H9 (cell line): Measurements from ENCODE around the gene GSN. TPM values are rescaled to one million over a fixed set of nuclear protein-coding genes. Genes with fewer than 3 reads are reported as not detected.

ENCODE experiments used
- DNase-seq: peaks from one replicate; pipeline ENCODE4 v3.0.0-alpha.2; 2017
- H2AFZ ChIP-seq: one replicate; pipeline ENCODE4 v1.6.1; 2013; ENCODE audit warnings: mild to moderate bottlenecking, low read length, control low read depth, moderate library complexity
- H2AK5ac ChIP-seq: 2 replicates; pipeline ENCODE4 v1.6.1; 2013; ENCODE audit warnings: low read length, control low read depth, mixed read lengths; ENCODE audit not compliant: insufficient read length
- H2BK120ac ChIP-seq: one replicate; pipeline ENCODE4 v1.6.1; 2013; ENCODE audit warnings: low read depth, mild to moderate bottlenecking, low read length, control low read depth, inconsistent platforms; ENCODE audit not compliant: poor library complexity, severe bottlenecking
- H2BK12ac ChIP-seq: 2 replicates; pipeline ENCODE4 v1.6.1; 2013; ENCODE audit warnings: low read length, control low read depth, mixed read lengths, low read depth; ENCODE audit not compliant: insufficient read length
- H2BK15ac ChIP-seq: 2 replicates; pipeline ENCODE4 v1.6.1; 2013; ENCODE audit warnings: low read depth, low read length, control low read depth
- H2BK20ac ChIP-seq: one replicate; pipeline ENCODE4 v1.6.1; 2013; ENCODE audit warnings: low read depth, mild to moderate bottlenecking, low read length, control low read depth, inconsistent platforms; ENCODE audit not compliant: poor library complexity, severe bottlenecking
- H2BK5ac ChIP-seq: 2 replicates; pipeline ENCODE4 v1.6.1; 2013; ENCODE audit warnings: low read length, control low read depth, mixed read lengths; ENCODE audit not compliant: insufficient read length
- H3K14ac ChIP-seq: 2 replicates; pipeline ENCODE4 v1.6.1; 2013; ENCODE audit warnings: low read length, control low read depth; ENCODE audit not compliant: insufficient read depth
- H3K18ac ChIP-seq: 2 replicates; pipeline ENCODE4 v1.6.1; 2013; ENCODE audit warnings: low read depth, mild to moderate bottlenecking, mixed read lengths, low read length, control low read depth; ENCODE audit not compliant: insufficient read length
- H3K23ac ChIP-seq: 2 replicates; pipeline ENCODE4 v1.6.1; 2013; ENCODE audit warnings: low read length, control low read depth, mixed read lengths, low read depth; ENCODE audit not compliant: insufficient read length
- H3K23me2 ChIP-seq: 2 replicates; pipeline ENCODE4 v1.6.1; 2013; ENCODE audit warnings: low read depth, mild to moderate bottlenecking, mixed read lengths, low read length, control low read depth; ENCODE audit not compliant: insufficient read length, poor library complexity, severe bottlenecking
- H3K27ac ChIP-seq: 2 replicates; pipeline ENCODE4 v1.5.1; 2013; ENCODE audit warnings: low read length, control low read depth, mixed read lengths, low read depth; ENCODE audit not compliant: insufficient read length
- H3K27me3 ChIP-seq: 2 replicates; pipeline ENCODE4 v1.6.1; 2013; ENCODE audit warnings: low read length, control low read depth, inconsistent platforms; ENCODE audit not compliant: insufficient read depth
- H3K4ac ChIP-seq: 2 replicates; pipeline ENCODE4 v1.6.1; 2013; ENCODE audit warnings: low read depth, mild to moderate bottlenecking, control low read depth, inconsistent platforms, low read length, moderate library complexity
- H3K4me1 ChIP-seq: 2 replicates; pipeline ENCODE4 v1.6.1; 2013; ENCODE audit warnings: low read length, control low read depth, inconsistent platforms; ENCODE audit not compliant: insufficient read depth
- H3K4me2 ChIP-seq: 2 replicates; pipeline ENCODE4 v1.6.1; 2013; ENCODE audit warnings: low read length, control low read depth, mixed read lengths; ENCODE audit not compliant: insufficient read length, insufficient read depth
- H3K56ac ChIP-seq: 2 replicates; pipeline ENCODE4 v1.6.1; 2013; ENCODE audit warnings: low read depth, mild to moderate bottlenecking, mixed read lengths, low read length, control low read depth; ENCODE audit not compliant: insufficient read length
- H3K79me1 ChIP-seq: 2 replicates; pipeline ENCODE4 v1.6.1; 2013; ENCODE audit warnings: low read depth, mild to moderate bottlenecking, moderate library complexity, low read length, control low read depth, inconsistent platforms; ENCODE audit not compliant: insufficient read depth, poor library complexity, severe bottlenecking
- H3K79me2 ChIP-seq: 2 replicates; pipeline ENCODE4 v1.6.1; 2013; ENCODE audit warnings: low read length, control low read depth, inconsistent platforms; ENCODE audit not compliant: insufficient read depth
- H3K9ac ChIP-seq: 2 replicates; pipeline ENCODE4 v1.6.1; 2013; ENCODE audit warnings: low read length, control low read depth, mixed read lengths; ENCODE audit not compliant: insufficient read length; ENCODE audit errors: extremely low read depth
- H3K9me3 ChIP-seq: one replicate; pipeline ENCODE4 v1.6.1; 2013; ENCODE audit warnings: low read depth, low read length, inconsistent platforms; ENCODE audit not compliant: control insufficient read depth
- H3T11ph ChIP-seq: one replicate; pipeline ENCODE4 v1.6.1; 2013; ENCODE audit warnings: mild to moderate bottlenecking, low read length, control low read depth, inconsistent platforms
- H4K20me1 ChIP-seq: one replicate; pipeline ENCODE4 v1.6.1; 2013; ENCODE audit not compliant: control insufficient read depth, insufficient read length, insufficient read depth
- H4K5ac ChIP-seq: 2 replicates; pipeline ENCODE4 v1.6.1; 2013; ENCODE audit warnings: low read depth, mild to moderate bottlenecking, mixed read lengths, low read length, control low read depth; ENCODE audit not compliant: insufficient read length
- H4K8ac ChIP-seq: replicated peaks from 2 replicates; pipeline ENCODE4 v1.6.1; 2013; ENCODE audit warnings: low read length, control low read depth, mixed read lengths, low read depth; ENCODE audit not compliant: insufficient read length
- H4K91ac ChIP-seq: 2 replicates; pipeline ENCODE4 v1.6.1; 2013; ENCODE audit warnings: low read depth, mild to moderate bottlenecking, moderate library complexity, mixed read lengths, low read length, control low read depth; ENCODE audit not compliant: insufficient read length
- H3K27ac Mint-ChIP-seq, 3 experiments: 2 replicates in 2 of 3; 3 replicates in 1 of 3; pipeline ENCODE4 v1.8.0; 2020 to 2021; ENCODE audit warnings: mixed read lengths in 3 of 3, mild to moderate bottlenecking in 1 of 3, moderate library complexity in 1 of 3
- H3K27me3 Mint-ChIP-seq: 2 replicates; pipeline ENCODE4 v1.8.0; 2021; ENCODE audit warnings: low read depth, mild to moderate bottlenecking, moderate library complexity, mixed read lengths
- H3K36me3 Mint-ChIP-seq, 3 experiments: 2 replicates in 2 of 3; 3 replicates in 1 of 3; pipeline ENCODE4 v1.8.0; 2020 to 2021; ENCODE audit warnings: low read depth in 3 of 3, mixed read lengths in 3 of 3; ENCODE audit not compliant: insufficient read depth in 1 of 3
- H3K4me1 Mint-ChIP-seq, 2 experiments: 2 replicates each; pipeline ENCODE4 v1.8.0; 2020; ENCODE audit warnings: mixed read lengths in 2 of 2
- H3K4me3 Mint-ChIP-seq, 2 experiments: 2 replicates in 1 of 2; 3 replicates in 1 of 2; pipeline ENCODE4 v1.8.0; 2020 to 2021; ENCODE audit warnings: mild to moderate bottlenecking in 2 of 2, mixed read lengths in 2 of 2, moderate library complexity in 1 of 2
- H3K9me3 Mint-ChIP-seq, 2 experiments: 2 replicates in 1 of 2; 3 replicates in 1 of 2; pipeline ENCODE4 v1.8.0; 2020; ENCODE audit warnings: mild to moderate bottlenecking in 2 of 2, mixed read lengths in 2 of 2, moderate library complexity in 1 of 2
- CTCF ChIP-seq: fragments of 200-600 bp; sonication (generic); conservative IDR thresholded peaks from 3 replicates; pipeline ENCODE4 v1.8.0; 2021; ENCODE audit warnings: antibody characterized with exemption, mild to moderate bottlenecking
- WGBS: extraction: QIAGEN DNeasy Blood & Tissue Kit; methylation state at CpG from one replicate; pipeline ENCODE4 v1.1.7; 2013; ENCODE audit warnings: missing lambda C conversion rate, low lambda C conversion rate, mixed read lengths; ENCODE audit not compliant: insufficient read length; ENCODE audit errors: extremely low coverage; 5-methylcytosine and 5-hydroxymethylcytosine counted together
- total RNA-seq: library from RNA; stranded (reverse); gene quantifications from 2 replicates; pipeline ENCODE4 v1.2.1, GENCODE V29; 2021

The GSN gene
- total RNA-seq, 1 experiment from 2014 or later: 14.9 TPM

GRCh38 chr9:121253162-121253561 lies 14.8 kb upstream of the GSN start:
- peaks cover 3 to 6% of the 10 kb centered on the region in 2 experiments; a peak in 3 of 5 replicates for H3K9me3 Mint-ChIP-seq
- H3K4me2 ChIP-seq: no peak overlapping the region
- no peak overlapping the region for H4K5ac ChIP-seq
- H3K36me3 Mint-ChIP-seq: no peaks in the 10 kb centered on the region; a peak in 1 of 7 replicates
- no peak overlapping the region for H4K8ac ChIP-seq
- peaks cover 4% of the 10 kb centered on the region; the same call in 1 of the 2 replicates for H3K27me3 ChIP-seq
- peaks cover 7% of the 10 kb centered on the region for H3K4me1 ChIP-seq
- no peak overlapping the region for H2BK5ac ChIP-seq
- H3K9me3 ChIP-seq: no peaks in the 10 kb centered on the region
- H2BK15ac ChIP-seq: no peak overlapping the region
- no peak overlapping the region for H2BK12ac ChIP-seq
- H4K91ac ChIP-seq: no peak overlapping the region
- H3K27me3 Mint-ChIP-seq: peaks cover 81% of the 10 kb centered on the region
- H3K4ac ChIP-seq: no peak overlapping the region
- H3K14ac ChIP-seq: no peak overlapping the region
- H3K79me2 ChIP-seq: no peaks in the 10 kb centered on the region
- no peak overlapping the region for H3K27ac Mint-ChIP-seq
- no peaks in the 10 kb centered on the region for H3K79me1 ChIP-seq
- no peak overlapping the region for H3K23ac ChIP-seq
- no peak overlapping the region for H3K9ac ChIP-seq
- H3K18ac ChIP-seq: no peak overlapping the region
- WGBS: no CpG with 5 or more reads among the region's 2 CpGs
- peaks cover 12 to 13% of the 10 kb centered on the region in 2 experiments for H3K4me1 Mint-ChIP-seq
- H3K4me3 Mint-ChIP-seq: no peak overlapping the region
- no peak overlapping the region for H2BK120ac ChIP-seq
- H2BK20ac ChIP-seq: no peak overlapping the region
- H2AK5ac ChIP-seq: no peak overlapping the region
- H2AFZ ChIP-seq: no peak overlapping the region
- no peaks in the 10 kb centered on the region for H4K20me1 ChIP-seq
- no peaks in the 10 kb centered on the region for H3K23me2 ChIP-seq
- H3K27ac ChIP-seq: no peak overlapping the region
- no peak overlapping the region for H3K56ac ChIP-seq
- no peak for TF ChIP-seq CTCF
- no peak for DNase-seq
- no peak overlapping the region for H3T11ph ChIP-seq
